A549 (cell line): ENCODE results near the gene PARP2.

Experiments
- EP300 ChIP-seq, 2 experiments: fragments of >200 bp; sonication (Bioruptor Twin); formaldehyde crosslinking; IDR thresholded peaks; 2 replicates in 1 of 2; 3 replicates in 1 of 2; pipeline ENCODE4 v1.6.1; 2016 to 2017
- HOXB13 ChIP-seq: fragments of 250-450 bp; sonication (Bioruptor Pico); IDR thresholded peaks from 2 replicates; pipeline ENCODE4 v1.5.0; 2020; ENCODE audit warnings: low read depth, mild to moderate bottlenecking, moderate library complexity
- JUNB ChIP-seq: fragments of >200 bp; sonication (Bioruptor Twin); formaldehyde crosslinking; IDR thresholded peaks from 2 replicates; pipeline ENCODE4 v1.6.1; 2016
- KDM1A ChIP-seq: fragments of 200-600 bp; sonication (generic); IDR thresholded peaks from 2 replicates; pipeline ENCODE4 v1.6.1; 2016; ENCODE audit warnings: low read depth, mild to moderate bottlenecking
- POLR2AphosphoS2 ChIP-seq: conservative IDR thresholded peaks from 2 replicates; pipeline ENCODE4 v1.6.1; 2012; ENCODE audit warnings: low read length, improper control_type of control experiment, inconsistent platforms
- TF ChIP-seq, protein P1 (sequence below): fragments of >200 bp; sonication (Bioruptor Twin); formaldehyde crosslinking; IDR thresholded peaks from 3 replicates; pipeline ENCODE4 v1.5.1; 2016
- TF ChIP-seq, protein P2 (sequence below): IDR thresholded peaks from 2 replicates; pipeline ENCODE4 v1.6.1; 2012

- TF ChIP-seq, protein P1, sequence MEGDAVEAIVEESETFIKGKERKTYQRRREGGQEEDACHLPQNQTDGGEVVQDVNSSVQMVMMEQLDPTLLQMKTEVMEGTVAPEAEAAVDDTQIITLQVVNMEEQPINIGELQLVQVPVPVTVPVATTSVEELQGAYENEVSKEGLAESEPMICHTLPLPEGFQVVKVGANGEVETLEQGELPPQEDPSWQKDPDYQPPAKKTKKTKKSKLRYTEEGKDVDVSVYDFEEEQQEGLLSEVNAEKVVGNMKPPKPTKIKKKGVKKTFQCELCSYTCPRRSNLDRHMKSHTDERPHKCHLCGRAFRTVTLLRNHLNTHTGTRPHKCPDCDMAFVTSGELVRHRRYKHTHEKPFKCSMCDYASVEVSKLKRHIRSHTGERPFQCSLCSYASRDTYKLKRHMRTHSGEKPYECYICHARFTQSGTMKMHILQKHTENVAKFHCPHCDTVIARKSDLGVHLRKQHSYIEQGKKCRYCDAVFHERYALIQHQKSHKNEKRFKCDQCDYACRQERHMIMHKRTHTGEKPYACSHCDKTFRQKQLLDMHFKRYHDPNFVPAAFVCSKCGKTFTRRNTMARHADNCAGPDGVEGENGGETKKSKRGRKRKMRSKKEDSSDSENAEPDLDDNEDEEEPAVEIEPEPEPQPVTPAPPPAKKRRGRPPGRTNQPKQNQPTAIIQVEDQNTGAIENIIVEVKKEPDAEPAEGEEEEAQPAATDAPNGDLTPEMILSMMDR, result no peak
- TF ChIP-seq POLR2AphosphoS2 (no peak), JUNB (no peak), EP300 (IDR thresholded peaks at IDR 0.05) (no peak), KDM1A (no peak), HOXB13 (CRISPR knock-in tag) (no peak)
- TF ChIP-seq, protein P2, sequence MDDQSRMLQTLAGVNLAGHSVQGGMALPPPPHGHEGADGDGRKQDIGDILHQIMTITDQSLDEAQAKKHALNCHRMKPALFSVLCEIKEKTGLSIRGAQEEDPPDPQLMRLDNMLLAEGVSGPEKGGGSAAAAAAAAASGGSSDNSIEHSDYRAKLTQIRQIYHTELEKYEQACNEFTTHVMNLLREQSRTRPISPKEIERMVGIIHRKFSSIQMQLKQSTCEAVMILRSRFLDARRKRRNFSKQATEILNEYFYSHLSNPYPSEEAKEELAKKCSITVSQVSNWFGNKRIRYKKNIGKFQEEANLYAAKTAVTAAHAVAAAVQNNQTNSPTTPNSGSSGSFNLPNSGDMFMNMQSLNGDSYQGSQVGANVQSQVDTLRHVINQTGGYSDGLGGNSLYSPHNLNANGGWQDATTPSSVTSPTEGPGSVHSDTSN, result no peak
Measured at GRCh38 chr14:20377171-20377570, 33.7 kb downstream of the PARP2 start.
